BJ (cell line): ENCODE measurements around the gene NOS1AP. TPM values are rescaled to one million over a fixed set of nuclear protein-coding genes. Genes with fewer than 3 reads are reported as not detected.

Source experiments
- CTCF ChIA-PET: fragments of 350-600 bp; formaldehyde crosslinking; extraction: SDS; loops from one replicate; lab custom pipeline; 2021; ENCODE audit warnings: antibody characterized with exemption, inconsistent platforms; lab: Yijun Ruan, JAX
- POLR2A ChIA-PET: fragments of 300-600 bp; sonication (Branson Sonifier 250); formaldehyde crosslinking; extraction: SDS; loops from one replicate; lab custom pipeline; 2021; ENCODE audit warnings: antibody characterized with exemption; lab: Charles Lee
- DNase-seq: peaks from one replicate; pipeline ENCODE4 v3.0.0-alpha.2; 2011; ENCODE audit warnings: low read depth
- H3K27me3 ChIP-seq: 2 replicates; pipeline ENCODE4 v1.6.0; 2011; ENCODE audit warnings: low read length; ENCODE audit not compliant: control insufficient read depth, insufficient read depth
- H3K36me3 ChIP-seq: 2 replicates; pipeline ENCODE4 v1.5.1; 2011; ENCODE audit warnings: low read length; ENCODE audit not compliant: control insufficient read depth, insufficient read depth
- H3K4me3 ChIP-seq: 2 replicates; pipeline ENCODE4 v1.5.1; 2011; ENCODE audit warnings: low read depth, mild to moderate bottlenecking, control low read depth, low read length
- CTCF ChIP-seq: IDR thresholded peaks from 2 replicates; pipeline ENCODE4 v1.5.1; 2011; ENCODE audit warnings: low read depth, mild to moderate bottlenecking, control low read depth, inconsistent platforms, low read length, moderate library complexity; ENCODE audit not compliant: insufficient read depth
- polyA plus RNA-seq: library from polyadenylated mRNA; depleted of rRNA; stranded (reverse); fragments of >200 nt; gene quantifications from 2 replicates; pipeline ENCODE4 v1.2.3, GENCODE V29; 2011

The NOS1AP gene
- polyA plus RNA-seq, 1 experiment, result 0.50 TPM

- no peaks in the 10 kb centered on the region for H3K36me3 ChIP-seq
- POLR2A ChIA-PET, result no interaction called here
- no peak for DNase-seq
- H3K27me3 ChIP-seq, result peaks cover 8% of the 10 kb centered on the region
- CTCF ChIA-PET, result interaction anchor here (1.6 to 2.1 kb wide), 2 partner anchors 39 to 340 kb away, joined by 5 to 7 read pairs; no protein-coding TSS in a partner anchor
- no peak for TF ChIP-seq CTCF
- H3K4me3 ChIP-seq, result no peak overlapping the region
These were observed 326.9 kb downstream of the NOS1AP start for GRCh38 chr1:162396201-162396906.

DNA sequence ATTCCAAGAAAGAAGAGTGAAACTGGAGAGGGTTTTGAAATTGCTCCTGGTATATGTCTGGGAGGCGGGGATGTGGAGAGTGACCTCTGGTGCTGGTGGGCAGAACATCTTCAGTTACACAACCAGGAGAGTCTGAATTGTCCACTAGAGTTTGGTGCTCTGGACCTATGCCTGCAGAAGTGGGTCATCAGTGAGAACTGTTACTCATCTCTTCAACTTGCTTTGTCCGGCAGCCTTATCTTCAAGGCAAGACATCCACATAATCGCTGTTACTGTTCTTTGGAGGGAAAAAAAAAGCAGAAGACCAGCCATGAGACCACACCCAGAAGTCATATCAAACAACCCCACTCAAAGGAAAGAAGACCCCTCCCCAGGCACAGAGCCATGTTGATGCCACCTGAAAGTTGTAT is 327.6 kb downstream of the NOS1AP start:
- no peak for TF ChIP-seq CTCF
- H3K27me3 ChIP-seq, result peaks cover 8% of the 10 kb centered on the region
- no peaks in the 10 kb centered on the region for H3K36me3 ChIP-seq
- POLR2A ChIA-PET, result no interaction called here
- no peak for DNase-seq
- CTCF ChIA-PET, result interaction anchor here (1.6 to 2.1 kb wide), 2 partner anchors 39 to 341 kb away, joined by 5 to 7 read pairs; no protein-coding TSS in a partner anchor
- H3K4me3 ChIP-seq, result no peak overlapping the region

DNA sequence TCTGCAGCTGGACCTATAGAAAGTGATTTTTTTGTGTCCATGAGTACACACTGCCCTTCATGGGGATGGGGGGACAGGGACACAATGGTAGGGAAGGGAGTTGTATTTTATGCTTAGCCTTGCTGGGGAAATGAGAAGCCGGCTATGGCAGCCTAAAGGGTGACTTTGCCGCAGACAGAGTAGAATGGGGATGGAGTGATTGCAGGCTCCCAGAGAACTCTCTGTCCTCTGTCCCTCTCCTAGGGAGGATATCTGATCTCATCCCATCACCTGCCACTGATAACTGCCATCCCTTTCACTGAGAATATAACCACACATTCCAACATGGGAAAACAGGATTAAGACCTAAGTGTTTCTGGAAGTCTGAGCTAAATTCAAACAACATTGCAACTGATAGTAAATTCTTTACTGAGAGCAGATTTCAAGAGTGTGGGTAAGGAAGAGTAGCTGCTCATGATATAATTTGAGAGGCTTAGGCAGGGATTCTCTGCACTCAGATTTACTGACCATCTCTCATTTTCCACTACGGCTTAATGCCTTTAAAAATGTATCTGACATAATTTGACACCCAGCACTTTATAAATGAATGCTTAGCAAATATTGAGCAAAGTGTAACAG is 328.6 kb downstream of the NOS1AP start:
- POLR2A ChIA-PET, result interaction anchor here (0.5 kb wide), 1 partner anchor 9 kb away, joined by 3 read pairs; no protein-coding TSS in a partner anchor

DNA sequence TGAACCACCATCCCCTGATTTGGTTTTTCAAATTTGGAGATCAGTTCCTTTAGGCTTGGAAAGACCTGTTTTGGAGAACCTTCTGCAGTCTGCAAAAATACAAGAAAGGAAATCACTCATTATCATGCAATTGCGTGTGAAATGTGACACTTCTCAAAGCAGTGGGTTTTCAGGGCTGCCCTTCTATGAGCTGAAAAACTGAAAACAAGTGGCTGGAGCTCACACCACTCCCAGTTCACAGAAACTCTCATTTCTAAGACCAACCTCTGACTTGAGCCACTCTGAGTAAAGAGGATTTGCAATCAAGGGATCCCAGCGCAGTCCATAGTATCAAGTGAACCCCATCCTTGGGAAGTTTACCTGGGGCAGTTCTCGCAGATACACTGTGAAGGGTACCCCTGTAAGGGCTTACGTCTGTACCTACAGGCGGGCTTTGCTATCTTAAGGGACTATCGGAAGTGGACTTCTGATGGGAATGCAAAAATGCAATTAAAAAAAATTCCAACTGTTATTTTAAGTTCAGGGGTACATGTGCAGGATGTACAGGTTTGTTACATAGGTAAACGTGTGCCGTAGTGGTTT is 329.6 kb downstream of the NOS1AP start:
- TF ChIP-seq CTCF, result no peak
- no peak for DNase-seq
- Histone ChIP-seq H3K36me3 (no peaks in the 10 kb centered on the region), H3K27me3 (peaks cover 8% of the 10 kb centered on the region), H3K4me3 (no peak overlapping the region)
- ChIA-PET POLR2A (no interaction called here), CTCF (interaction anchor here (0.6 to 1.3 kb wide), 2 partner anchors 10 to 57 kb away, joined by 3 read pairs; no protein-coding TSS in a partner anchor)

More for the DNA sequence above, 328.6 kb downstream of the NOS1AP start:
- H3K36me3 ChIP-seq, result no peaks in the 10 kb centered on the region
- H3K27me3 ChIP-seq, result peaks cover 8% of the 10 kb centered on the region
- no peak for DNase-seq
- CTCF ChIA-PET, result interaction anchor here (2.1 kb wide), 1 partner anchor 41 kb away, joined by 7 read pairs; no protein-coding TSS in a partner anchor
- no peak for TF ChIP-seq CTCF
- H3K4me3 ChIP-seq, result no peak overlapping the region
